ENCODE results near the gene CCDC71. TPM values are rescaled to one million over a fixed set of nuclear protein-coding genes. Genes with fewer than 3 reads are reported as not detected.
A peak's percentile ranks its signal among the peaks of the same experiment; 100 is the strongest.

The CCDC71 gene
- total RNA-seq, 2 experiments from 2014 or later = 14.7 to 16.0 TPM

DNA sequence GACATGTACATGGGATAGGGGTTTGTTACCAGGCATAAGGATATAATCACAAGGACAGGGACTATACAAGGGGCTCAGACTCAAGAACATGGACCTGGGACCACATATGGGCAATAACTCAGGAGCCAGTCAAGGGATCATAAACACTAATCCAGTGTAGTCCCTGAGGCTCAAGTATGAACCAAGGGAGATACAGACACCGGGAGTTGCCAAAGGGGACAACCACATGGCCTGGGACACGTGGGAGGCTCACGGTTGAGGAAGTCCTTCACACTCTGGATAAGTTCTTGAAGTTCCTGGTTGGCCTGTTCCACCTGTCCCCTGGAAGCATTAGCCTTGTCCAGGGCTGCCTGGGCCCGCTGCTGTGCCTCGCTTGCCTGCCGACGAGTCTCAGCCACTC, 43.7 kb downstream of the CCDC71 start:
- H3K4me1 Mint-ChIP-seq (ENCODE audit: low read depth) = peaks cover 23% of the 10 kb centered on the region
- Histone ChIP-seq H3K9me3 (ENCODE audit: control insufficient read depth in 1 of 2, insufficient read depth in 1 of 2, low read length in 2 of 2) (no peaks in the 10 kb centered on the region), H3K4me1 (ENCODE audit: insufficient read depth, low read length) (peaks cover 30% of the 10 kb centered on the region), H3K27ac (ENCODE audit: low read depth in 1 of 2, low read length in 2 of 2) (no peak overlapping the region), H3K4me3 (ENCODE audit: low read length) (no peak overlapping the region), H3K36me3 (ENCODE audit: insufficient read depth, low read length) (peaks cover 15% of the 10 kb centered on the region), H3K27me3 (ENCODE audit: control insufficient read depth in 1 of 2, insufficient read depth in 2 of 2, low read length in 2 of 2) (no peaks in the 10 kb centered on the region)
- CTCF ChIA-PET = no interaction called here
- H3K4me3 Mint-ChIP-seq = peak overlapping the region; percentile 93
- no peak for DNase-seq
- POLR2A ChIA-PET = interaction anchor here (3.3 kb wide), 1 partner anchor 29 kb away, joined by 92 read pairs; the partner anchor contains the start of gene QRICH1
- H3K36me3 Mint-ChIP-seq (ENCODE audit: low read depth) = peaks cover 19% of the 10 kb centered on the region
- TF ChIP-seq, protein P1, sequence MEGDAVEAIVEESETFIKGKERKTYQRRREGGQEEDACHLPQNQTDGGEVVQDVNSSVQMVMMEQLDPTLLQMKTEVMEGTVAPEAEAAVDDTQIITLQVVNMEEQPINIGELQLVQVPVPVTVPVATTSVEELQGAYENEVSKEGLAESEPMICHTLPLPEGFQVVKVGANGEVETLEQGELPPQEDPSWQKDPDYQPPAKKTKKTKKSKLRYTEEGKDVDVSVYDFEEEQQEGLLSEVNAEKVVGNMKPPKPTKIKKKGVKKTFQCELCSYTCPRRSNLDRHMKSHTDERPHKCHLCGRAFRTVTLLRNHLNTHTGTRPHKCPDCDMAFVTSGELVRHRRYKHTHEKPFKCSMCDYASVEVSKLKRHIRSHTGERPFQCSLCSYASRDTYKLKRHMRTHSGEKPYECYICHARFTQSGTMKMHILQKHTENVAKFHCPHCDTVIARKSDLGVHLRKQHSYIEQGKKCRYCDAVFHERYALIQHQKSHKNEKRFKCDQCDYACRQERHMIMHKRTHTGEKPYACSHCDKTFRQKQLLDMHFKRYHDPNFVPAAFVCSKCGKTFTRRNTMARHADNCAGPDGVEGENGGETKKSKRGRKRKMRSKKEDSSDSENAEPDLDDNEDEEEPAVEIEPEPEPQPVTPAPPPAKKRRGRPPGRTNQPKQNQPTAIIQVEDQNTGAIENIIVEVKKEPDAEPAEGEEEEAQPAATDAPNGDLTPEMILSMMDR (IDR thresholded peaks at IDR 0.05) = no peak
- peak overlapping the region; percentile 95 for H3K27ac Mint-ChIP-seq
- intact Hi-C loops (cut with DNase I, micrococcal nuclease) = loop anchor here in 1 of 2 experiments (5.0 to 10.0 kb wide), 2 partner anchors 100 to 552 kb away; partner anchors contain the start of genes APEH and NDUFAF3
- no peak for ATAC-seq (ENCODE audit: poor library complexity)
- H3K9me3 Mint-ChIP-seq = no peaks in the 10 kb centered on the region
- H3K27me3 Mint-ChIP-seq = no peaks in the 10 kb centered on the region

- TF ChIP-seq, protein P1 (IDR thresholded peaks at IDR 0.05) = no peak
- ChIA-PET CTCF (interaction anchor here (3.5 kb wide), 1 partner anchor 28 kb away, joined by 27 read pairs; the partner anchor contains the start of gene QRICH1), POLR2A (interaction anchor here (1.5 to 3.3 kb wide), 3 partner anchors 28 to 348 kb away, joined by 5 to 92 read pairs (median 22); partner anchors contain the start of genes DAG1, NDUFAF3 and QRICH1)
- Histone ChIP-seq H3K4me3 (ENCODE audit: low read length) (no peak overlapping the region), H3K27ac (ENCODE audit: low read depth in 1 of 2, low read length in 2 of 2) (peak overlapping the region; percentile 87 to 91), H3K9me3 (ENCODE audit: control insufficient read depth in 1 of 2, insufficient read depth in 1 of 2, low read length in 2 of 2) (no peaks in the 10 kb centered on the region), H3K4me1 (ENCODE audit: insufficient read depth, low read length) (peaks cover 30% of the 10 kb centered on the region), H3K36me3 (ENCODE audit: insufficient read depth, low read length) (peaks cover 19% of the 10 kb centered on the region), H3K27me3 (ENCODE audit: control insufficient read depth in 1 of 2, insufficient read depth in 2 of 2, low read length in 2 of 2) (no peaks in the 10 kb centered on the region)
- peaks cover 22% of the 10 kb centered on the region for H3K36me3 Mint-ChIP-seq (ENCODE audit: low read depth)
- H3K4me3 Mint-ChIP-seq = peak overlapping the region; percentile 93
- peaks cover 23% of the 10 kb centered on the region for H3K4me1 Mint-ChIP-seq (ENCODE audit: low read depth)
- H3K27ac Mint-ChIP-seq = peak overlapping the region; percentile 95
- DNase-seq (peak in 1 of 14 experiments; percentile 34), ATAC-seq (ENCODE audit: poor library complexity) (no peak)
- no peaks in the 10 kb centered on the region for H3K27me3 Mint-ChIP-seq
- intact Hi-C loops (cut with DNase I, micrococcal nuclease) = loop anchor here in 1 of 2 experiments (5.0 to 10.0 kb wide), 2 partner anchors 100 to 553 kb away; partner anchors contain the start of genes APEH and NDUFAF3
- H3K9me3 Mint-ChIP-seq = no peaks in the 10 kb centered on the region
Observed at GRCh38 chr3:49122022-49122421, 44.1 kb downstream of the CCDC71 start.

- no peaks in the 10 kb centered on the region for H3K9me3 Mint-ChIP-seq
- no peak for ATAC-seq (ENCODE audit: poor library complexity)
- peaks cover 27% of the 10 kb centered on the region for H3K36me3 Mint-ChIP-seq (ENCODE audit: low read depth)
- Histone ChIP-seq H3K27ac (ENCODE audit: low read depth in 1 of 2, low read length in 2 of 2) (peak overlapping the region; percentile 87 to 91), H3K4me3 (ENCODE audit: low read length) (peak overlapping the region; percentile 99), H3K4me1 (ENCODE audit: insufficient read depth, low read length) (peaks cover 30% of the 10 kb centered on the region), H3K9me3 (ENCODE audit: control insufficient read depth in 1 of 2, insufficient read depth in 1 of 2, low read length in 2 of 2) (no peaks in the 10 kb centered on the region), H3K36me3 (ENCODE audit: insufficient read depth, low read length) (peaks cover 27% of the 10 kb centered on the region), H3K27me3 (ENCODE audit: control insufficient read depth in 1 of 2, insufficient read depth in 2 of 2, low read length in 2 of 2) (no peaks in the 10 kb centered on the region)
- TF ChIP-seq, protein P1 (IDR thresholded peaks at IDR 0.05) = no peak
- no peaks in the 10 kb centered on the region for H3K27me3 Mint-ChIP-seq
- ChIA-PET POLR2A (interaction anchor here (0.6 to 3.3 kb wide), 25 partner anchors 11 to 1244 kb away, joined by 3 to 92 read pairs (median 4); partner anchors contain the start of genes ARIH2, CCDC71, DAG1 and IMPDH2), CTCF (interaction anchor here (1.4 to 3.5 kb wide), 4 partner anchors 27 to 99 kb away, joined by 3 to 27 read pairs (median 8); partner anchors contain the start of genes KLHDC8B, NDUFAF3 and QRICH1)
- H3K4me1 Mint-ChIP-seq (ENCODE audit: low read depth) = peaks cover 23% of the 10 kb centered on the region
- peak overlapping the region; percentile 93 for H3K4me3 Mint-ChIP-seq
- intact Hi-C loops (cut with DNase I, micrococcal nuclease) = loop anchor here (2.0 to 10.0 kb wide), 4 partner anchors 26 to 554 kb away; partner anchors contain the start of genes APEH (in 1 of the 2), NDUFAF3 (in 1 of the 2) and QRICH1 (in 1 of the 2)
- peak in 1 of 14 experiments; percentile 3 for DNase-seq
- peak overlapping the region; percentile 95 for H3K27ac Mint-ChIP-seq
Observed at GRCh38 chr3:49121132-49121736, 44.9 kb downstream of the CCDC71 start.

Data from CD4-positive, alpha-beta T cell (primary cell).